Measurements from ENCODE around the gene CAMK1D.
"Not testable (repeated sequence)": the region's sequence is repeated elsewhere in the genome, so short reads cannot be mapped to it uniquely, and the experiment has no call there.

DNA sequence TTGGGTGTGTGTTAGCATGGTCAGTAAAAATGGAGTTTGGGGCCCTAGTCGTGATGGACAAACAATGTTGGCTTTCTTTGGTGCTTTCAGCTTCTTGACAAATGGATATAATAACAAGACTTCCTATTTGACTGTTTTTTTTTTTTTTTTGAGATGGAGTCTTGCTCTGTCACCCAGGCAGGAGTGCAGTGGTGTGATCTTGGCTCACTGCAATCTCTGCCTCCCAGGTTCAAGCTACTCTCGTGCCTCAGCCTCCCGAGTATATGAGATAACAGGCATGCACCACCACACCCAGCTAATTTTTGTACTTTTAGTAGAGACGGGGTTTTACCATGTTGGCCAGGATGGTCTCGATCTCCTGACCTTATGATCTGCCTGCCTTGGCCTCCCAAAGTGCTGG is 11.8 kb downstream of the CAMK1D start:
- TF ChIP-seq, protein P1, sequence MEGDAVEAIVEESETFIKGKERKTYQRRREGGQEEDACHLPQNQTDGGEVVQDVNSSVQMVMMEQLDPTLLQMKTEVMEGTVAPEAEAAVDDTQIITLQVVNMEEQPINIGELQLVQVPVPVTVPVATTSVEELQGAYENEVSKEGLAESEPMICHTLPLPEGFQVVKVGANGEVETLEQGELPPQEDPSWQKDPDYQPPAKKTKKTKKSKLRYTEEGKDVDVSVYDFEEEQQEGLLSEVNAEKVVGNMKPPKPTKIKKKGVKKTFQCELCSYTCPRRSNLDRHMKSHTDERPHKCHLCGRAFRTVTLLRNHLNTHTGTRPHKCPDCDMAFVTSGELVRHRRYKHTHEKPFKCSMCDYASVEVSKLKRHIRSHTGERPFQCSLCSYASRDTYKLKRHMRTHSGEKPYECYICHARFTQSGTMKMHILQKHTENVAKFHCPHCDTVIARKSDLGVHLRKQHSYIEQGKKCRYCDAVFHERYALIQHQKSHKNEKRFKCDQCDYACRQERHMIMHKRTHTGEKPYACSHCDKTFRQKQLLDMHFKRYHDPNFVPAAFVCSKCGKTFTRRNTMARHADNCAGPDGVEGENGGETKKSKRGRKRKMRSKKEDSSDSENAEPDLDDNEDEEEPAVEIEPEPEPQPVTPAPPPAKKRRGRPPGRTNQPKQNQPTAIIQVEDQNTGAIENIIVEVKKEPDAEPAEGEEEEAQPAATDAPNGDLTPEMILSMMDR (IDR thresholded peaks at IDR 0.05): not testable (repeated sequence)
- TF ChIP-seq POLR2A (IDR thresholded peaks at IDR 0.05): not testable (repeated sequence)

Data from heart left ventricle (tissue), 13 donors.